Measurements from ENCODE around the gene PHF2.

DNA sequence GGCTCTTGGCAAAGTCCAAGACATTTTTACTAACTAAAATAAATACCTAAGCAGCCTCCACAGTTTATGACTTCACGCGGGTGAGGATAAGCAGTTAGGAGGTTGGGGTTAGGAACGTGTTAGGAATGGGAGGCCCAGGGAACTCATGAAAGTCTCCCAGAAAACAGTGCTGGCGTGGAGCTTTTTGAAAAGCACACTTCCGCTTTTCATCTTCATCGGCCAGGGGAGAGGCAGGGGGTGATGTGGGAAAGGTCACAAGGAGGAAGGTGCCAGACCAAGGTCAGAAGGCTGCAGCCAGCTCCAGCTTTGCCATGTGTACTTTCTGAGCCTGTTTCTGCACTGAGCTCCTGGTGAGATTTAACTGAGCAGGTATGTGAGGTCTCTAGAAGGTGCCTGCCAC lies 149.0 kb downstream of the PHF2 start:
- TF ChIP-seq, protein P1, sequence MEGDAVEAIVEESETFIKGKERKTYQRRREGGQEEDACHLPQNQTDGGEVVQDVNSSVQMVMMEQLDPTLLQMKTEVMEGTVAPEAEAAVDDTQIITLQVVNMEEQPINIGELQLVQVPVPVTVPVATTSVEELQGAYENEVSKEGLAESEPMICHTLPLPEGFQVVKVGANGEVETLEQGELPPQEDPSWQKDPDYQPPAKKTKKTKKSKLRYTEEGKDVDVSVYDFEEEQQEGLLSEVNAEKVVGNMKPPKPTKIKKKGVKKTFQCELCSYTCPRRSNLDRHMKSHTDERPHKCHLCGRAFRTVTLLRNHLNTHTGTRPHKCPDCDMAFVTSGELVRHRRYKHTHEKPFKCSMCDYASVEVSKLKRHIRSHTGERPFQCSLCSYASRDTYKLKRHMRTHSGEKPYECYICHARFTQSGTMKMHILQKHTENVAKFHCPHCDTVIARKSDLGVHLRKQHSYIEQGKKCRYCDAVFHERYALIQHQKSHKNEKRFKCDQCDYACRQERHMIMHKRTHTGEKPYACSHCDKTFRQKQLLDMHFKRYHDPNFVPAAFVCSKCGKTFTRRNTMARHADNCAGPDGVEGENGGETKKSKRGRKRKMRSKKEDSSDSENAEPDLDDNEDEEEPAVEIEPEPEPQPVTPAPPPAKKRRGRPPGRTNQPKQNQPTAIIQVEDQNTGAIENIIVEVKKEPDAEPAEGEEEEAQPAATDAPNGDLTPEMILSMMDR (IDR thresholded peaks at IDR 0.05) = no peak
- TF ChIP-seq POLR2A (IDR thresholded peaks at IDR 0.05) = no peak
